ENCODE data around the gene GJB1.
"Not testable (repeated sequence)": the region's sequence is repeated elsewhere in the genome, so short reads cannot be mapped to it uniquely, and the experiment has no call there.

GJB1 gene

DNA sequence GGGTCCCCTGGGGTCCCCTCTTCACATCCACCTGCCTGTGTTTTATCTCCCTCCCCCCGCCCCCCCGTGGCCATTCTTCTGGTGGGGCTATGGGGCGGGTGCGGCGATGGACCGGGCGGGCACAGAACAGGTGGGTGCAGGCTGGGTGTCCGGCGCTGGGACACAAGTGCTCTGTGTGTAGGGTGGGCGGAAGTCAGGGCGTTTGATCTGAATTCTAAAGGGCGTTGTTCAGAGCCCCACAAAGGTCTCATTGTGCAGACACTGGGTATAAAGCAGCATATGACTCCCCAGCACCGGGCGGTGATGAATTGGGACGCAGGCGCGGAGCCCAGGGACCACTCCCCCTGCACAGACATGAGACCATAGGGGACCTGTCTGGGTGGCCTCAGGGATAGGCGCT is at the start of gene GJB1:
TSS of gene GJB1 (plus strand) at position 296 of the 400 bp plus-strand sequence. CDS start 484 bp downstream, outside the sequence.
- DNase-seq: no peak

DNA sequence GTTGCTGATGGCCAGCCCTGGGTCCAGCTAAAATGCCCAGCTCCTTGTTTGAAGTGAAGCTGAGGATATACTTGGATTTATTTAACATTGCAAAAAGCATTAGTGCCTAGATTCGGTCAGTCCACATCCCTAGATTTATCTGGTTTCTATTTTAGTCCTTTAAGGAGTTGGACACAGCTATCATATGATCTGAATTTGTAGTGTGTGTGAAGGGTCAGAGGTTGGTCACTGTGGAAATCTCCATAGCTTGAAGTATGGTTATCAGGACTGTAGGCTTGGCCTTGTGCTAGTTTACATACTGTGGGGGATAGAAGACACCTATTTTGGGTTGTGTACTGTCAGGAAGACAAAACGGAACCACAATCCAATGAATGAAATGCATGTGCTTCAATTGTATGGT is 49.6 kb upstream of the GJB1 start:
- no peak for DNase-seq

DNA sequence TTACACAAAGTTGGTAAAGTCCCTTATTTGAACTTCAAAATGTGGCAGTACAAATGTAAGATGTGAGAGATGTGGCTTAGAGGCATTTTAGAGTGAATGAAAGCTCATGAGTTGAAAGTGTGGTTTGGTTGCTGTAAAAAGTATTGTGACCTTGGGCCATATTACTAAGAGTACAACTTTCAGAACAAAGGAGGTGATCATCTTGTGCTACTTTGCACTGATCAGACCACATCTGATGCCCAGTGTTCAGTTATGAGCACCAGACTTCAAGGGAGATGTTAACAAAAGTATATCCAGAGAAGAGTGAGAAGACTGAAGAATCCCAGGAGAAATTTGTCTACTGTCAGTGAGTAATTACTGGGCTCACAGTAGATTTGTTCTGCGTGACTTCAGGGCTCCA is 48.2 kb upstream of the GJB1 start:
- no peak for DNase-seq

DNA sequence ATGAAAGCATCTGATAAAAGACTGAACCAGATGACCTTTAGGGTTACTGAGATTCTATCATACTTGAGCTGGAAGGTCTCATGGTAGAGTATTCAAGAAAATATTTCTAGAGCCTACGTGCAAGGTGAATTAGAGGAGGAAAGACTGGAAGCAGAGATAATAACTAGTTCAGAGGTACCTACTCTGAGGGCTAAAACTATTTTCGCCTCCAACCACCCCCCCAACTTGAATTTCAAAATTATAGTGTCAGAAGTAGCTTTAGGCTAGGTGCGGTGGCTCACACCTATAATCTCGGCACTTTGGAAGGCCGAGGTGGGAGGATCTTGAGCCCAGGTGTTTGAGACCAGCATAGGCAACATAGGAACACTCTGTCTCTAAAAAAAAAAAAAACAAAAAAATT is 47.5 kb upstream of the GJB1 start:
- DNase-seq: no peak

DNA sequence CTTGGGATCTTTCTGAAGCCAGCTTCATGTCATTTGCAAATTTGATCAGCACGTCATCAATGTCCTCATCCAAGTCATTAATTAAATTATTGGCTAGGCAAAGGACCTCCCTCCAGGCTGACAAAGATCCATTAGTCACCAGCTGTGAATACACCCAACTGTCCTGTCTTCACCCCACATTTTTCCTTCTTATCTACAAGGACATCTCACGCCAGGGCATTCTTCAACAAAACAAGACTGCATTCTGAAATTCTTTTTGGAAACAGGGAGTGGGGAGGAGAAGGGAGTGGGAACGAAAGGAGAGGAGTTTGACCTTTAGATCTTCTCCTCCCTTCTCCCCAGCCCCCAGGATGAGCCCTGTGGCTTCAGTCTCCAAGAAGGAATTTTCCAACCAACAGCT is 45.7 kb upstream of the GJB1 start:
- no peak for DNase-seq

DNA sequence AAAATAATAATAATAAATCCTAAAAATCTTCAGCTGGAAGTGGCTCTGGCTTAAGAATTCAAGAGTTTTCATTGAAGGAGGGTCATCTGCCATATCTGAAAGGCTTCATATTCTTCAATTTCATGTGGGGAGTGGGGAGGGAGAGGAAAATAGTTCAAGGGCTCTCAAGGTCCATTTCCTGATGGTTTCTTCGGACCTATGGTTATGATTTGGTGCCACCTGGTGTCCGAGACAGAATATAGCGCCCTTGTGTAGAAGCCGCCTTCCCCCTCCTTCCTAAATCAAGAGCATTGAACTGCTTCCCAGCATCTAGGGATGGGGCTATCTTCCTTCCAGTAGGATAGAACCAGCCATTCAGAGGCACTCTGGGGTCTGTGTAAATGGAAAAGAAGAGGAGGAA is 44.1 kb upstream of the GJB1 start:
- peak; percentile 57 for DNase-seq

DNA sequence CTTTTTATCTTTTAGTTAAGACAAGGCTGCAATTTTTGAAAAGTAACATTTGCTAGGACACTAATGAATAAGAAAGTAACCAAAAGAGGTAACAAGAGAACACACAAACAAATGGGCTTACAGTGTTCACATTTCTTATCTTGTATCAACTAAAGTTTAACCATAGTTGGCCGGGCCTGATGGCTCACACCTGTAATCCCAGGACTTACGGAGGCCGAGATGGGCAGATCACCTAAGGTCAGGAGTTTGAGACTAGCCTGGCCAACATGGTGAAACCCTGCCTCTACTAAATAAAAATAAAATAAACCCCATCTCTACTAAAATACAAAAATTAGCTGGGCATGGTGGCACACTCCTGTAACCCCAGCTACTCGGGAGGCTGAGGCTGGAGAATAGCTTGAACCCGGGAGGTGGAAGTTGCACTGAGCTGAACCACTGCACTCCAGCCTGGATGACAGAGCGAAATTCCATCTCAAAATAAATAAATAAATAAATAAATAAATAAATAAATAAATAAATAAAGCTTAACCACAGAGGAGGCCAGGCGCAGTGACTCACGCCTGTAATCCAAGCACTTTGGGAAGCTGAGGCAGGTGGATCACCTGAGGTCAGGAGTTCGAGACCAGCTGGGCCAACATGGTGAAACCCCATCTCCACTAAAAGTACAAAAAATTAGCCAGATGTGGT is 42.3 kb upstream of the GJB1 start:
- DNase-seq: not testable (repeated sequence)

DNA sequence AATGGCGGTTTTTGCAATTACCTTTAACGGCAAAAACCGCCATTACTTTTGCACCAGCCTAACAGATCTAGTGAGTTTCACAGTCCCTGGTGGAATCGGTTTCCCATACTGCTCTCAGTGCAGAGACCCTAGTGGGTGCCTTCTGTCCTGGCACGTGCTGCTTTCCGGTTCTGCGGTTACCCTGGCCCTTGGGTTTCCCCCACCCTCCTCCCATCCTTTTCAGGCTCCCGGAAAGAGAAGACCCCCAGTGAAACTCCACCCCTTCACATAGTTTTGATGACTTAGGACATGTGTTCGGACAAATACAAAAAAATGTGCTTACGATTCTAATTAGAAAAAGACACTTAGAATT is 41.5 kb upstream of the GJB1 start:
- no peak for DNase-seq

DNA sequence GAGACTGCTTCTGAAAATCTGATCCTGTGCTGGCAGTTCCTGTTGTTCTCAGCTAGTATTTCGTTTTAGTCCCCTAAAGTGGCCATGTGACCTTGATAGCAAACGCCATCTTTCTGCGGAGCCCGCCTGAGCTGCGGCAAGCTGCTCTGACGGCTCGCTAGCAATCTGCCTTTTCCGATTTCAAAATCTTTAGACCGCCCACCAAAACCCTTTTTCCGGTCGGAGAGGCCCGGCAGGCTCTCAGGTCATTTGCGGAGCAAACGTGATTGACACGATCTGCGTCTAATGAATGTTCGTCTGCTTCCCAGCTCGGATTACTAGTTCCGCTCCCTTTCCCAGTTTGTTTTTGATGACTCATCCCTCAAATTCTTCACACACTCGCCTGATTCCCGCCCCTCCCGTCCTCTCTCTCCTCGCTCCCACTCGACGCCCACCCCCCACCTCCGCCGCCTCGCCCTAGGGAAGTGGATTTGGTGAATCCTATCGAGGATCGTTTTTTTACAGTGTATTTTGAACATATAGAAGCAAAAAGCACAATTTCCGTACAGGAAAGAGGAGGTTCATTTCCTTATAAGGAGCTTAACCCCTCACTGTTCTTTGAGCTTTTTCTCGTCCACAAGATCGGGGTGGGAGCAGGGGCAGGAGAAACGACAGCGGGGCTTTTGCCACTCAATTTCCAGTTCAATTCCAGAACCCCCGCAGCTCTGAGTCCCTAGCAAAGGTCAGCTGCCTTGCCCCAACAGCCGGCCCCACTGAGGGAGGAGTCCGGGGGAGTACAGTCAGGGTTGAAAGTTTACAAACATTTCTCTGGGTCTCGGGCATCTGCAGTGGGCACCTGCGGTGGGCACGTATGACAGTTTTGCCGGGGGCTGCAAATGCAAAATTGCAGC is 40.9 kb upstream of the GJB1 start:
- DNase-seq: peak; percentile 93

DNA sequence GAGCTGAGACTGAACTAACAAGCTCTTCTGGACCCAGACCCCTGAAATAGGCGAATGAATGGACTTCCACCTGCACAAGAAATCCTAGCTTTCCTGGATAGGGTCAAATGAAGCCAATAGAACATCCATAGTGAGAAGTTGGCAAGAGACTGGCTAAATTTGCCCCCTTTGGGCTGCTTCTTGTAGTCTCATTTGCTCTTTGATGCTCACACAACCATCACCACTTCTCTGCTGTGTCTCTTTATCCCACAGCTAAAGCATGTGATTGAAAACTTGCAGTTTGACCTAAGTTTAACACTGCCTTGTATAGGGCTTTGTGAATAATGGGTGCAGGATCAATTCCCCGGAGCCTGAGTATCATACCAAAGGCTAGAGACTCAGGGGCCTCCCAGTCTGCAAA is 40.2 kb upstream of the GJB1 start:
- DNase-seq: no peak

DNA sequence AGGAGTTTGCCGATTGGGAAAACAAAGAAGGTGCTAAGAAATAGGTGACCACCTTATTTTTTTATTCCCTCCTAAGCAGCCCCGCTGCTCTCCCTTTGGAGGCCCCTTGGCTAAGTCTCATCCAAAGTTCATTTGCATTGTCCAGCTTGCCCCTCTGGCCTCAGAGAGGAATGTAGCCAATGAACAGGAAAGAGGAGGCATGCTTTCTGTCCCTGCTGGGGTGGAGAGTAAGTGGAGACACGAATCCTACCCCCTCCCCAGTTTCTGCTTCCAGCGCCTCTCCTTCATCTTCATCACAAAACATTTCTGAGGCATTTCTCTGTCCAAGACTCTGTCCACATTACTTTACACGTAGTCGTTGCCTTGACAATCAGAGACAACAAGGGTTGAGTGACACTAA is 39.7 kb upstream of the GJB1 start:
- peak; percentile 44 for DNase-seq

DNA sequence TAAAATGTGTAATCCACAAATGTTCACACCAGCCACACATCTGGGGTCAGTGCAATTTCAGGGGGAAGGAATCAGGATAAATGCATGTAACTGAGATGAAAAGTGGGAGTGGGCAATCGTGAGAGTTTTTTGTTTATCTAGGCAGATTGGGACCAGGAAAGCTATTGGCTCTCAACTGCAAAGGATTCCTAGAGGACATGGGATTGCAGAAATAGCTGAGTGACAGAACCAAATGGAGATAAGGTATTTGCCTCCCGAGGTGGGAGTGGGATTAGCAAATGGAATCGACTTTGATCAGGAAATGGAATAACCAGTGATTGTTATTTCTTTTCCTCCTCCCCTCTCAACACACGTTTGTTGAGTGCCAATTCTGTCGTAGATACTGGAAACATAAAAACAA is 38.9 kb upstream of the GJB1 start:
- no peak for DNase-seq

DNA sequence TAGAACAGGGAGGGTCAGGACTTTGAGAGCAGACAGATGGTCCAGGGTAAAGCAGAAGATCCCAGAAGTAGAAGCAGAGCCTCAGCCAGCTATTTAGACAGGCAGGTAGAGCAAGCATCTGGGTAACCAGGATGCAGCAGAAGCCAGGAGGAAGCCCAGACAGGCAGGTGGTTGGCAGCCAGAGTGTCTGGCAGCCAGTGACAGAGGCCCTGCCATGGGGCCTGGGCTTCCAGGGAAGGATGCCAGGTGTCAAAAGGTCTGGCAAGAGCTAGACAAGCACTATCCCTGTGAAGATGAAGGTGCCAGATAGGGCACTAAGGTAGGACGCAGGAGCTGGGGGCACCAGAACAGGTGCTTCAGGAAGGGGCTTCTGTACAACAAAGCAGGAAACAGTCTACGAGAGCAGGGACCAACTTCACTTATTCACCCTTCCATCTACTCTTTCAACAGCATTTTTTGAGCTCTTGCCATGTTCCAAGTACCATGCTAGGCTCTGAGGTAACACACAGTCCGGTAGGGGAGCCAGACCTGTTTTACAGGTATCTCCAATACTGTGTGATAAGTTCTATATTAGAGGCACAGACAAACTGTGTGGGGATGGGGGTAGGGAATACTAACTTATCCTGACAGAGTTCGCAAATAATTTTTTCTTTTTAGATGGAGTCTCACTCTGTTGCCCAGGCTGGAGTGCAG is 38.1 kb upstream of the GJB1 start:
- DNase-seq: no peak

DNA sequence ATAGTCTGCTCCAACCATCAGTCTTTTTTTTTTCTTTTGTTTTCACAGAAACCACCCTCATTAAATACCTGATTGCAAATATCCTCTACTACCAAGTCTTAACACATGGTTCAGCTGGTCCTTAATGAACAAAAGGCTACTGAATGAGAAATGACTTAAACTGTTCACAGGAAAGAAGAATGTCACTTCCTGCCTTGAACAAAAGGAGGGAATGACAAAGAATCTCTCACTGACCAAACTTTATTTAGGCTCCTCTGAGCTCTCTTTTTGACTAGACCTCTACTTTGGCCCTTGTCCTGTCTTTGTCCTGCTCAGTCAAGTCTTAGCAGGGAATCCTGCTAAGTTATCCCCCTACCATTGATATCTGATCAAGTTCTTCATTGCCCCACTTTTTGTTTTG is 31.8 kb upstream of the GJB1 start:
- DNase-seq: no peak

DNA sequence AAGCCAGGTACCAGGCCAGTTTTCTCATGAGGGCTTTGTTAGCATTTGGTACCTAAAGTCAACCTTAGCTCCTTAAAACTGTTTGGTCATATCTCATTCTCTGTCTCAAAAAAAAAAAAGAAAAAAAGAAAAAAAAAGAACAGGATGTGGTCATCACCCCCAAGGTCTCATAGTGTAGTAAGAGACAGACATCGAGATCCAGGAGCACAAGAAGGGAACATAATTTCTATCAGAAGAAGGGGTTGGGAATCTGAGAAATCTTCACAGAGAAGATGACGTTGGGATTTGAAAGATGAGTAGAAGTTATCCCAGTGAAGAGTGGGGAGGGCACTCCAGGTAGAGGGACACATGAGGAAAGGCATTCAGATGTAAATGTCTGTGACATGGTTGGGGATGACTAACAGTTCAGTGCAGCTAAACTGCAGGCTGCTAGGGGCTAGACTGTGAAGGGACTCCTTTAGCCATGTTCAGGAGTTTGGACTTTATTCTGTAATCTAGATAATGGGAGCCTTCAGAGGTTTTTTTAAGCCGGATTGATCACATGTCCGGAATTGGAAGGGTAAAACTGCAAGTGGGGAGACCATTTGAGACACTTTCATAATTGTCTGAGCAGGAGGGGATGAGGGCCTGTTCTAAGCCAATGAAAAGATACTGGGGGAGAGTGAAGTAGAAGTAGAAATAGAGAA is 26.9 kb upstream of the GJB1 start:
- DNase-seq: no peak

DNA sequence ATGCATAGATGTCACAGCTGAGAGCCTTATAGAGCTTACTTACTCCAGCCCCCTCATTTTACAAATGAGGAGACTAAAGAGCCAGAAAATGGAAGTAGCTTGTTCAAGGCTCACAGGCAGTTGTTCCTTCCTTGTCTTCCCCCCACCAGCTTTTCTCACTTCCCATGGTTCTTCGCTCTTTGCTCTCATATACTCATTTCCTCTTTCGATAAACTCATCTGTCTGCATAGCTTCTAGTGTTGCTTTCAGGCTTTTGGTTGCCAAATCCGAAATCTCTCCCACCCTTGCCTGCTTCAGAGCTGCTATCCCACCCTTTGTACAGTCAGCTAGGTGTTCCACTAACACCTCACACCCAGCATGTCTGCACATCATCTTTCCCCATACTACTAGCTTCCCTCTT is 25.0 kb upstream of the GJB1 start:
- DNase-seq: no peak

DNA sequence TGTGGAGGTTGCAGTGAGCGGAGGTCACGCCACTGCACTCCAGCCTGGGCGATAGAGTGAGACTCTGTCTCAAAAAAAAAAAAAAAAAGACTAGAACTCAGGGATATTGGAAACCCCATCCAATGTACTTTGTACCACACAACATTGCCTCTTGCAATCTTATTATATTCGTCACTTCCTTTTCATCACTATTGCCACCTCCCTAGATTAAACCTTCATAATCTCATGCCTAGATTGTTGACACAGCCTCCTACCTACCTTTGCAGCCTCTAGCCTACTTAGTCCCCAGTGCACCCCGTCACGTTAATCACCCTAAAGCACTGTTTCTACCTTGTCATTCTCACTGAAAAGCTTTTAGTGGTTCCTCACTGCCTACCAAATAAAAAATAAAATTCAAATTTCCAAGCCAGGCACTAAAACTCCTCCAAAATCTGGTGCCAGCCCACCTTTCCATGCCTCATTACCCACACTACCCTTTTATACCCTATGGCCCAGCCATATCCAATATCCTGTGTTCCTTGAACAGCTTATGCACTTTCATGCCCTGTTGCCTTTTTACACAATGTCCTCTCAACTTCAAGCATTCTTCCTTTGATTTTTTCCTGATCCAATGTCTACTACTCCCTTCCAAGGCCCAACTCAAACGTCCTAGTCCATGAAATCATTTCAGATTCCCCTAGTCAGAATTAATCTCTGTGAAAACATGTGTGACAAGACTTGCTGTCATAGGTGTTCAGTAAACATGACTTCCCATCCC is 23.6 kb upstream of the GJB1 start:
- no peak for DNase-seq

DNA sequence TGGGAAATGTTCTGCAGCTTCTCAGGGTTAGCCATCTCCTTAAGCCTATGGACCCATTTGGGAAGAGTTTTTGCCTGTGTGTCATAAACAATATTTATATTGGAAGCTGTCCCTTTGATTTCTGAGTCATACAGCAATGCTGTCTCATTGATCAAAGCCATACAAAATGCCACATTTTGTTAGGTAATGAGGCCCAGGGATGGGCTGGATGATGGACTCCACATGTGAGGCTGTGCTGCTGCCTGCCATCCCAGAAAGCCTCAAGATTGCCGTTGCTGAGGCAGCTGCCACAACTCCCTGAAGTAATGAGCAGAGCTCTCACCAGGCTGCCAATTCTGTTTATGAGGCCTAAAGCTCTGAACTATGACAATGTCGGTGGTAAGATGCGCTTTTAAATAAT is 12.2 kb upstream of the GJB1 start:
- no peak for DNase-seq

DNA sequence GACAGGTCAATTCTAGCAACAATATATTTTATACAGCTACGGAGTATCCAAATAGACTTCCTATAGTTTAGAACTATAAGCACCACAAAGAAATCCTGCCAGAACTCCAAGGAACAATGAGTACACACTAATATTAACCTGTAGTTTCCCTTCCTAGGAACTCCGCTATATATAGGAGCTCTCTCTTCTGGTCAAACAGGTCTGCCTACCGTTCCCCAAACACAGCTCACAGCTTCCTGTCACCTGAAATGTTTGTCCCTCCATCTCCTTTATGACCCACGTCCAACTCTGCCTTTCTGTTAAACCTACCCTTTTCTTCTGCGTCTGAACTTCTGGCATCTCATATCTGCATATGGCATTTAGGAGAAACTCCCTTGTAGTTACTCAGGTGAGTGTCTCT is 10.5 kb upstream of the GJB1 start:
- DNase-seq: no peak

DNA sequence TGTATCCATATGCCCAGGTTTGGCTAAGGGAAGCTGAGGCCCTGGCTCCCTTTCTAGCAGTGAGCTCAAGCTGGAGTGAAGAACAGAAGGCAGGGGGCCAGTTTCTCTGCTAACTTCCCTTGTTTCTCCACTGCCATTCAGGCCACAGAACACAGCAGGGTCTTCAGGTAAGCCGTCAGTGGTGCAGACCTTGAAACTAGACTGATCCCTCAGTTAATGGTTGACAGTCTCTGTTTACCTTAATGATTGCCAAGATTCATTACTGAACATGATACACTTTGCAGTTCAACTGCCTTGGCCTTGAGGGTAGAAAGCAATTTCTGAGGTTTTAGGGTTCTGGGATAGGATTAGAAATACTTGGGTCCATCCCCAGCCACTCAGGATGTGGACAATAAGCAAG is 8.9 kb upstream of the GJB1 start:
- no peak for DNase-seq

DNA sequence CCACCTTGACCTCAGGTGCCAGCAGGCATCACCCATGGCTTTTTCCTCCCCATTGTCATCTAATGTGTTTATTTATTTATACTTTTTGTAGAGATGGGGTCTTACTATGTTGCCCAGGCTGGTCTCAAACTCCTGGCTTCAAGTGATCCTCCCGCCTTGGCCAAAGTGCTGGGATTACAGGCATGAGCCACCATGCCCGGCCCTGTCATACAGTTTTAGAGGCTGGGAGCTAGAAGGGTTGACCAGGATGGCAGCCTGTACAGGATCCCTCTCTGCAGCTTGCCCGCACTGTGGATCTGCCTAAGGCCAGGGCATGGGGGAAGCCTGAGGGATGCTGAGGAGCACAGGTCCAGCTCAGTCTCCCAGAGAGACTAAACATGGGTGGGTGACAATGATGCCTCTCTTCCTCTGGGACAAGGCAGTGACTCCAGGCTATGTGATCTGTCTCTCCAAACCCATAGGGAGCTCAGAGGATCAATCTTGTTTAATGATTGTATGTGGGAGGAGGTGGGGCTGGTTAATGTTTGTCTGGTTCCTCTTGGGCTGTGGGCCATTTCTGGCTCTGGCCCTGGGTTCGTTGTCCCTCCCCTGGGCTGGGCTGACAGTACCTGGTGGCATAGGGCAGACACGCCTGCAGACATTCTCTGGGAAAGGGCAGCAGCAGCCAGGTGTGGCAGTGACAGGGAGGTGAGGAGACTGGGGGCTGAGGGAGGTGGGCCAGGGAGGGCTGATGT is 8.3 kb upstream of the GJB1 start:
- DNase-seq: no peak

Data from right hindlimb (tissue), 1 donor.